Prostate gland (tissue), 2 donors: ENCODE results near the gene GRB10.

ENCODE experiments used
- CTCF ChIP-seq, 4 experiments: fragments of 200-600 bp in 2 of 4; fragments of 450-650 bp in 2 of 4; sonication (generic) in 2 of 4; IDR thresholded peaks; 1 replicate in 3 of 4; 2 replicates in 1 of 4; pipeline ENCODE4 v1.5.1; 2016 to 2019; ENCODE audit warnings: antibody characterized with exemption in 4 of 4, mild to moderate bottlenecking in 2 of 4, moderate library complexity in 2 of 4
- POLR2A ChIP-seq: fragments of 450-650 bp; IDR thresholded peaks from one replicate; pipeline ENCODE4 v1.6.1; 2016; ENCODE audit warnings: antibody characterized with exemption, mild to moderate bottlenecking

- TF ChIP-seq CTCF (IDR thresholded peaks at IDR 0.05) (no peak), POLR2A (no peak)
Observed at GRCh38 chr7:50822706-50823105, 40.0 kb upstream of the GRB10 start.
